Keratinocyte (primary cell): ENCODE measurements around the gene ACER3. TPM values are rescaled to one million over a fixed set of nuclear protein-coding genes. Genes with fewer than 3 reads are reported as not detected.

ENCODE experiments used
- DNase-seq: peaks from one replicate; pipeline ENCODE4 v3.0.0-alpha.2; 2011; ENCODE audit warnings: low read depth, missing footprints, low spot score
- FAIRE-seq: peaks from 2 replicates; lab custom pipeline; 2011; peaks lifted over from hg19 to GRCh38; lab: Jason Lieb, UNC
- H2AFZ ChIP-seq: 2 replicates; pipeline ENCODE4 v1.6.0; 2012; ENCODE audit warnings: low read length, control low read depth, inconsistent platforms; ENCODE audit not compliant: control insufficient read depth
- H3K27ac ChIP-seq: 2 replicates; pipeline ENCODE4 v1.5.1; 2011; ENCODE audit warnings: low read length; ENCODE audit not compliant: control insufficient read depth, insufficient read depth
- H3K27me3 ChIP-seq: 3 replicates; pipeline ENCODE4 v1.6.0; 2011; ENCODE audit warnings: low read length; ENCODE audit not compliant: control insufficient read depth, insufficient read depth; ENCODE audit errors: extremely low read depth
- H3K36me3 ChIP-seq, 2 experiments: 2 replicates in 1 of 2; 3 replicates in 1 of 2; pipeline ENCODE4 v1.5.1; 2011; ENCODE audit warnings: low read length in 2 of 2, mild to moderate bottlenecking in 1 of 2; ENCODE audit not compliant: control insufficient read depth in 2 of 2, insufficient read depth in 2 of 2; ENCODE audit errors: extremely low read depth in 1 of 2
- H3K4me1 ChIP-seq: 3 replicates; pipeline ENCODE4 v1.5.1; 2011; ENCODE audit warnings: low read length; ENCODE audit not compliant: control insufficient read depth, insufficient read depth; ENCODE audit errors: extremely low read depth
- H3K4me2 ChIP-seq: 3 replicates; pipeline ENCODE4 v1.6.0; 2011; ENCODE audit warnings: low read depth, low read length; ENCODE audit not compliant: control insufficient read depth, insufficient read depth; ENCODE audit errors: extremely low read depth
- H3K4me3 ChIP-seq, 3 experiments: fragments of 200-600 bp in 1 of 3; sonication (generic) in 1 of 3; 2 replicates in 2 of 3; 3 replicates in 1 of 3; pipeline ENCODE4 v1.5.1; 2011 to 2016; ENCODE audit warnings: low read length in 3 of 3, mild to moderate bottlenecking in 3 of 3, control low read depth in 2 of 3, inconsistent platforms in 1 of 3, low read depth in 1 of 3, mixed read lengths in 1 of 3, mixed run types in 1 of 3, moderate library complexity in 1 of 3; ENCODE audit not compliant: control insufficient read depth in 2 of 3, insufficient read depth in 2 of 3; ENCODE audit errors: extremely low read depth in 1 of 3
- H3K79me2 ChIP-seq: 2 replicates; pipeline ENCODE4 v1.6.0; 2012; ENCODE audit warnings: low read length; ENCODE audit not compliant: control insufficient read depth, insufficient read depth
- H3K9ac ChIP-seq: 3 replicates; pipeline ENCODE4 v1.6.0; 2011; ENCODE audit warnings: low read length; ENCODE audit not compliant: control insufficient read depth, insufficient read depth; ENCODE audit errors: extremely low read depth
- H3K9me1 ChIP-seq: 3 replicates; pipeline ENCODE4 v1.6.0; 2011; ENCODE audit warnings: low read length; ENCODE audit not compliant: control insufficient read depth, insufficient read depth; ENCODE audit errors: extremely low read depth
- H3K9me3 ChIP-seq: 2 replicates; pipeline ENCODE4 v1.5.1; 2012; ENCODE audit warnings: low read depth, low read length; ENCODE audit not compliant: control insufficient read depth
- H4K20me1 ChIP-seq: 3 replicates; pipeline ENCODE4 v1.6.0; 2011; ENCODE audit warnings: low read length; ENCODE audit not compliant: control insufficient read depth, insufficient read depth; ENCODE audit errors: extremely low read depth
- CTCF ChIP-seq, 3 experiments: IDR thresholded peaks in 1 of 3; conservative IDR thresholded peaks in 1 of 3; optimal IDR thresholded peaks in 1 of 3; 2 replicates in 2 of 3; 3 replicates in 1 of 3; pipeline versions ENCODE3 to v1.5.1; 2011; ENCODE audit warnings: low read length in 3 of 3, mild to moderate bottlenecking in 3 of 3, moderate library complexity in 2 of 3, control low read depth in 1 of 3, inconsistent platforms in 1 of 3; ENCODE audit not compliant: insufficient read depth in 2 of 3; ENCODE audit errors: extremely low read depth in 1 of 3
- EZH2 ChIP-seq: IDR thresholded peaks from one replicate; pipeline ENCODE4 v1.6.1; 2012; ENCODE audit warnings: inconsistent platforms, mild to moderate bottlenecking, low read length, moderate library complexity
- dilution Hi-C: fragments of 300-500 bp; cut with MboI; formaldehyde crosslinking; loops from one replicate; pipeline ENCODE4 v1.7.0; 2020; ENCODE audit warnings: low sequenced_read_pairs; ENCODE audit not compliant: extremely low pct_ligation_motif_present
- polyA plus RNA-seq, 5 experiments: library from polyadenylated mRNA; depleted of rRNA in 3 of 5; stranded (reverse) in 3 of 5; stranded (forward) in 1 of 5; unstranded in 1 of 5; fragments of >200 nt; gene quantifications; 1 replicate in 1 of 5; 2 replicates in 3 of 5; 3 replicates in 1 of 5; pipeline versions ENCODE4 v1.2.1 to v1.2.3, GENCODE V29; 2011 to 2012; ENCODE audit warnings: missing spikeins in 2 of 5, low read depth in 1 of 5, low replicate concordance in 1 of 5

The ACER3 gene
- polyA plus RNA-seq, 1 donor (not counting 4 experiments of a cell fraction or from before 2014, with no cell fraction given), result 55.0 TPM

GRCh38 chr11:76918941-76919386, 58.2 kb downstream of the ACER3 start:
- dilution Hi-C loops, result no loop called here
- no peaks in the 10 kb centered on the region for H3K9me1 ChIP-seq
- no peaks in the 10 kb centered on the region for H3K9me3 ChIP-seq
- TF ChIP-seq EZH2 (no peak), CTCF (optimal IDR thresholded peaks at IDR 0.05 in 1 of 3, IDR thresholded peaks at IDR 0.05 in 1 of 3, conservative IDR thresholded peaks at IDR 0.05 in 1 of 3; ENCODE audit: extremely low read depth in 1 of 3, insufficient read depth in 2 of 3, low read length in 3 of 3) (peak; percentile 44 to 72 (median 72))
- H3K79me2 ChIP-seq, result peaks cover 18% of the 10 kb centered on the region
- no peaks in the 10 kb centered on the region for H3K36me3 ChIP-seq
- no peaks in the 10 kb centered on the region for H4K20me1 ChIP-seq
- peaks cover 2% of the 10 kb centered on the region for H3K4me1 ChIP-seq
- H3K27me3 ChIP-seq, result no peaks in the 10 kb centered on the region
- H3K27ac ChIP-seq, result no peak overlapping the region
- FAIRE-seq (peak; percentile 17), DNase-seq (no peak)
- H2AFZ ChIP-seq, result peak overlapping the region; percentile 26
- H3K4me2 ChIP-seq, result peak overlapping the region; percentile 78
- no peak overlapping the region for H3K9ac ChIP-seq
- H3K4me3 ChIP-seq, result peak overlapping the region in 1 of 3 experiments; percentile 25

GRCh38 chr11:76919467-76919866, 58.7 kb downstream of the ACER3 start:
- TF ChIP-seq EZH2 (no peak), CTCF (optimal IDR thresholded peaks at IDR 0.05 in 1 of 3, IDR thresholded peaks at IDR 0.05 in 1 of 3, conservative IDR thresholded peaks at IDR 0.05 in 1 of 3; ENCODE audit: extremely low read depth in 1 of 3, insufficient read depth in 2 of 3, low read length in 3 of 3) (no peak)
- dilution Hi-C loops, result no loop called here

More at GRCh38 chr11:76919467-76919866, 58.7 kb downstream of the ACER3 start:
- H3K27ac ChIP-seq, result no peak overlapping the region
- peaks cover 2% of the 10 kb centered on the region for H3K4me1 ChIP-seq
- H3K36me3 ChIP-seq, result no peaks in the 10 kb centered on the region
- H3K79me2 ChIP-seq, result peaks cover 19% of the 10 kb centered on the region
- H4K20me1 ChIP-seq, result no peaks in the 10 kb centered on the region
- no peak overlapping the region for H3K4me2 ChIP-seq
- H3K4me3 ChIP-seq, result no peak overlapping the region
- DNase-seq, result no peak
- H2AFZ ChIP-seq, result no peak overlapping the region
- no peaks in the 10 kb centered on the region for H3K9me1 ChIP-seq
- no peaks in the 10 kb centered on the region for H3K27me3 ChIP-seq
- FAIRE-seq, result no peak
- no peak overlapping the region for H3K9ac ChIP-seq
- H3K9me3 ChIP-seq, result no peaks in the 10 kb centered on the region
